Memory B cell (primary cell): ENCODE measurements around the gene LRRK1.

ENCODE experiments used
- ATAC-seq: fragments of 150-1000 bp; cut with Tn5 transposase; 2 replicates; pipeline ENCODE4 v1.10.0; 2021; ENCODE audit warnings: low read depth, mild to moderate bottlenecking, moderate library complexity
- DNase-seq, 2 donors: peaks; one replicate each; pipeline ENCODE4 v3.0.0; 2022; ENCODE audit warnings: low spot score in 2 of 2
- H3K27ac Mint-ChIP-seq: one replicate; pipeline ENCODE4 v1.8.0; 2022; ENCODE audit warnings: mild to moderate bottlenecking, moderate library complexity, mixed read lengths
- H3K27me3 Mint-ChIP-seq: one replicate; pipeline ENCODE4 v1.8.0; 2022; ENCODE audit warnings: mixed read lengths
- H3K36me3 Mint-ChIP-seq: one replicate; pipeline ENCODE4 v1.8.0; 2022; ENCODE audit warnings: mild to moderate bottlenecking, mixed read lengths
- H3K4me1 Mint-ChIP-seq: one replicate; pipeline ENCODE4 v1.8.0; 2022; ENCODE audit warnings: mixed read lengths
- H3K4me3 Mint-ChIP-seq: one replicate; pipeline ENCODE4 v1.8.0; 2022; ENCODE audit warnings: mild to moderate bottlenecking, moderate library complexity, mixed read lengths
- H3K9me3 Mint-ChIP-seq: one replicate; pipeline ENCODE4 v1.8.0; 2022; ENCODE audit warnings: mixed read lengths

Gene LRRK1

DNA sequence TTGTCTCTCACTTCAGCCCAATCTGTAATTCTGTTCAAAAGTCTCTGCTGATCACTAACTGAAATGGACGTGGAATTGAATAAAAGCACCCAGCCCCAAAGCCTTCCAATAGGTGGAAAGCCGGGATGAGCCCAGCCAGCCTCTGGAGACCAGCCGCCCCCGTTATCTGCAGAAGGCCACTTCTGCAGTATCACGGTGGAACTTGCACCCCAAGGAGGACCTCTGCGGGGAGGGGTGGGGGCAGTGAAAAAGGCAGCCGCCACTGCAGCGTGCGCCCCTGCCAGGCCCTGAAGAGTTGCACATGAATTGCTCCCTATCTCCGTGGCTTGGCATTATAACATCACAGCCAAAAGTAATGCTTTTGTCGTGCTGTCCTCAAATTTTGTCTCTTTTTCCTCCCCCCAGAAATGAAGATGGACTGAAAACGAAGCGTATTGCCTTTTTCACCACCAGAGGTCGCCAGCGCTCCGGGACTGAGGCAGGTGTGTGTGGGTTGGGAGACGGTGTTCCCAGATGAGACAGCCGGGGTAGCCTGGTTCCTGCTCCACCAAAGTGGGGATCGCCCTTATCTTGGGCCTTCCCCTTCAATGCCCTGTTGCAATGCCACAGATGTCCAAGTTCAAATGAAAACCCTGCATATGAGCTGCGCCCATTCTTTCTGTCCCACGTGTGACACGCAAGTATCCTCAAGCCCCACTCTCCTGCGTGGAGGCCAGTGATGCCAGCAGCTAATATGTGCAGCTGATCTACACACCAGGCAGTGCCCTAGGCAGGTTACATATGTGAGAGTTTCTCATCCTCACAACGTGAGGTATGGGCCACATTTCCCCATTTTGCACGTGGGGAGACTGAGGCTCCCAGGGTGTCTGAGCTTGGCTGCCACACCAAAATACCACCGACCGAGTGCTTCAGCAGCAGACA, 96.0 kb downstream of the LRRK1 start:
- Mint-ChIP-seq H3K4me3 (no peak overlapping the region), H3K4me1 (no peaks in the 10 kb centered on the region), H3K36me3 (peaks cover 9% of the 10 kb centered on the region), H3K27me3 (no peaks in the 10 kb centered on the region), H3K27ac (no peak overlapping the region), H3K9me3 (no peaks in the 10 kb centered on the region)
- ATAC-seq, result peak; percentile 65
- peak; percentile 62 to 67 for DNase-seq

DNA sequence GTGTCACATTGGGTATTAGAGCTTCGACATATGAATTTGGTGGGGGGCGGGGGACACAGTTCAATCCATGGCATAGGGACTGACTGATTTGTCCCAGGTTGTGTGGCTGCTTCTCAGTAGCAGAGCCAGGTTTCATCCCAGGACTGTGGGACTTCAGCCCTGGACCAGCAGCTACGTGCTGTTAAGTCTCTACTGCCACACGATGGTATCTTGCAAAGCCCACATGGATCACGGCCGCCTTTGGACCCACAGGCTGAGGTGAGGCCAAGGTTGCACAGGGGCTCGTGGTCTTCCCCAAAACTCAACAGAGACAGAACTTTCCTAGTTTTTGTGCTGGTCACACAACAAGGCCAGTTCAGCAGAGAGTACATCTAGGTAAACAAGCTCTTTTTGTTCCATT, 97.4 kb downstream of the LRRK1 start:
- no peaks in the 10 kb centered on the region for H3K27me3 Mint-ChIP-seq
- peaks cover 9% of the 10 kb centered on the region for H3K36me3 Mint-ChIP-seq
- H3K9me3 Mint-ChIP-seq, result no peaks in the 10 kb centered on the region
- no peaks in the 10 kb centered on the region for H3K4me1 Mint-ChIP-seq
- DNase-seq (no peak), ATAC-seq (no peak)
- no peak overlapping the region for H3K4me3 Mint-ChIP-seq
- H3K27ac Mint-ChIP-seq, result peak overlapping the region; percentile 20

DNA sequence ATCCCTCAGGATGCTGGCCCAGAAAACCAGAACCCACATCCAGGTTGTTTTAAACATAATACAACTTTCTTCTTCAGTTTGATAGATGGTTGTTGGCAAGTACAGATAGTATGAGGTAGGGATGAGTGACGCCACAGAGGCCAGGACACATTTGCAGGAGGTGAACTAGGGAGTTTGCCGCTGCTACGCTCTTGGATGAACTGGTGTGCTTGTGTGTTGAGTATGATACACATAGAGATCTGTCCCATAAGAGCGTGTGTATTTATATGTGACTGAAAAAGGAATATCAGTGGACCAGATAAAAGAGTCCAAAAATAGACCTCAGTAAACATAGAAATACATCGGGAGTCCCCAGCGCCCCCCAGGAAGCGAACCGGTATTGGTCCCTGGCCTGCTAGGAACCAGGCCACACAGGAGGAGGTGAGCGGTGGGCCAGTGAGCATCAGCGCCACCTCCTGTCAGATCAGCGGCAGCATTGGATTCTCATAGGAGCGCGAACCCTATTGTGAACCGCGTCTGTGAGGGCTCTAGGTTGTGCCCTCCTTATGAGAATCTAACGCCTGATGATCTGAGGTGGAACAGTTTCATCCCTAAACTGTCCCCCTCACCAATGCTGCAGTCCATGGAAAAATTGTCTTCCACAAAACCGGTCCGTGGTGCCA, 98.1 kb downstream of the LRRK1 start:
- H3K9me3 Mint-ChIP-seq, result no peaks in the 10 kb centered on the region
- no peak overlapping the region for H3K27ac Mint-ChIP-seq

GRCh38 chr15:101018016-101018415, 98.9 kb downstream of the LRRK1 start:
- Mint-ChIP-seq H3K27ac (no peak overlapping the region), H3K4me1 (no peaks in the 10 kb centered on the region), H3K9me3 (no peaks in the 10 kb centered on the region), H3K4me3 (no peak overlapping the region), H3K27me3 (no peaks in the 10 kb centered on the region), H3K36me3 (peaks cover 9% of the 10 kb centered on the region)
- ATAC-seq, result no peak
- DNase-seq, result no peak

More for the DNA sequence above, 98.1 kb downstream of the LRRK1 start:
- no peak for ATAC-seq
- Mint-ChIP-seq H3K27me3 (no peaks in the 10 kb centered on the region), H3K4me3 (no peak overlapping the region), H3K36me3 (peaks cover 9% of the 10 kb centered on the region), H3K4me1 (no peaks in the 10 kb centered on the region)
- DNase-seq, result no peak

- peaks cover 7% of the 10 kb centered on the region for H3K36me3 Mint-ChIP-seq
- ATAC-seq (no peak), DNase-seq (no peak)
- no peak overlapping the region for H3K27ac Mint-ChIP-seq
- H3K27me3 Mint-ChIP-seq, result no peaks in the 10 kb centered on the region
- no peaks in the 10 kb centered on the region for H3K4me1 Mint-ChIP-seq
- no peaks in the 10 kb centered on the region for H3K9me3 Mint-ChIP-seq
- H3K4me3 Mint-ChIP-seq, result no peak overlapping the region
Observed at GRCh38 chr15:101018450-101018849, 99.3 kb downstream of the LRRK1 start.

GRCh38 chr15:101019366-101019896, 100.3 kb downstream of the LRRK1 start:
- no peaks in the 10 kb centered on the region for H3K4me1 Mint-ChIP-seq

GRCh38 chr15:101020451-101020850, 101.3 kb downstream of the LRRK1 start:
- no peak for ATAC-seq
- Mint-ChIP-seq H3K27ac (no peak overlapping the region), H3K9me3 (no peaks in the 10 kb centered on the region), H3K36me3 (peaks cover 9% of the 10 kb centered on the region), H3K4me1 (no peaks in the 10 kb centered on the region), H3K4me3 (no peak overlapping the region), H3K27me3 (no peaks in the 10 kb centered on the region)
- no peak for DNase-seq

More at GRCh38 chr15:101019366-101019896, 100.3 kb downstream of the LRRK1 start:
- Mint-ChIP-seq H3K27me3 (no peaks in the 10 kb centered on the region), H3K36me3 (peaks cover 9% of the 10 kb centered on the region), H3K27ac (no peak overlapping the region), H3K9me3 (no peaks in the 10 kb centered on the region), H3K4me3 (no peak overlapping the region)
- DNase-seq (no peak), ATAC-seq (no peak)

DNA sequence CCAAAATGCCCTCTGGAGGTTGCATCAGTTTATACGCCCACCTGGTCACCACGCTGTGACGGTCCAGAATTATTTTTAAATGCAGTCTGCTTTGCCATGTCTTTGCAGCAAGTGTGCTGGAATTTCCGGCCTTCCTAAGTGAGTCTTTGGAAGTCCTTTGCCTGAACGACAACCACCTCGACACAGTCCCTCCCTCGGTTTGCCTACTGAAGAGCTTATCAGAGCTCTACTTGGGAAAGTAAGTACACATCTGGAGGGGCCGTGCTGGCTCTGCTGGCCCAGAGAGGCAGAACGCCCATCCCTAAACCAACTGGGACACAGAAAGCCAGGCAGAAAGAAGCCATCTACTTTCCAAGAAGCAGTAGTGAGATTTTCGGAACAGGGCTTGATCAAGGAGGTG, 101.8 kb downstream of the LRRK1 start:
- Mint-ChIP-seq H3K4me3 (no peak overlapping the region), H3K36me3 (peaks cover 10% of the 10 kb centered on the region), H3K27me3 (no peaks in the 10 kb centered on the region), H3K4me1 (no peaks in the 10 kb centered on the region), H3K9me3 (no peaks in the 10 kb centered on the region), H3K27ac (no peak overlapping the region)
- DNase-seq (no peak), ATAC-seq (no peak)

GRCh38 chr15:101022306-101022705, 103.1 kb downstream of the LRRK1 start:
- Mint-ChIP-seq H3K27me3 (no peaks in the 10 kb centered on the region), H3K27ac (no peak overlapping the region), H3K4me1 (no peaks in the 10 kb centered on the region), H3K9me3 (no peaks in the 10 kb centered on the region), H3K36me3 (peaks cover 12% of the 10 kb centered on the region), H3K4me3 (no peak overlapping the region)
- DNase-seq (no peak), ATAC-seq (no peak)

DNA sequence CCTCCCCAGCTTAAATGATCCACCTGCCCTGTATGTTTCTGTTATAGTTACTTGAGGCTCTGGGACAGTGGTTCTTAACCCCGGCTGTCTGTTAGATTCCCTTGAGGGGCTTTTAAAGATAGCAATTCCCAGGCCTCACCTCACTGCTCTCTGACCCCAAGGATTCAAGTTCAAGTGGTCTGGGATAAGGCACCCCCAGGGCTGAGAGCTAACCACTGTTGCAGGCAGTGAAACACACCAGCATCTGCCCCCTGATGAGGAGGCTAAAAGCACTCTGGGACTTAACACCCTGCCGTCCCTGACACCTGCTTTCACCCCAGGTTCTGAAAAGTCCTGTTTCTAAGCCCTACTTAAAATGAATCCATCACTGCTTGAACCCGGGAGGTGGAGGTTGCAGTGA, 103.7 kb downstream of the LRRK1 start:
- Mint-ChIP-seq H3K27me3 (no peaks in the 10 kb centered on the region), H3K27ac (no peak overlapping the region), H3K4me1 (no peaks in the 10 kb centered on the region), H3K9me3 (no peaks in the 10 kb centered on the region), H3K36me3 (peaks cover 13% of the 10 kb centered on the region), H3K4me3 (no peak overlapping the region)
- DNase-seq (no peak), ATAC-seq (no peak)

DNA sequence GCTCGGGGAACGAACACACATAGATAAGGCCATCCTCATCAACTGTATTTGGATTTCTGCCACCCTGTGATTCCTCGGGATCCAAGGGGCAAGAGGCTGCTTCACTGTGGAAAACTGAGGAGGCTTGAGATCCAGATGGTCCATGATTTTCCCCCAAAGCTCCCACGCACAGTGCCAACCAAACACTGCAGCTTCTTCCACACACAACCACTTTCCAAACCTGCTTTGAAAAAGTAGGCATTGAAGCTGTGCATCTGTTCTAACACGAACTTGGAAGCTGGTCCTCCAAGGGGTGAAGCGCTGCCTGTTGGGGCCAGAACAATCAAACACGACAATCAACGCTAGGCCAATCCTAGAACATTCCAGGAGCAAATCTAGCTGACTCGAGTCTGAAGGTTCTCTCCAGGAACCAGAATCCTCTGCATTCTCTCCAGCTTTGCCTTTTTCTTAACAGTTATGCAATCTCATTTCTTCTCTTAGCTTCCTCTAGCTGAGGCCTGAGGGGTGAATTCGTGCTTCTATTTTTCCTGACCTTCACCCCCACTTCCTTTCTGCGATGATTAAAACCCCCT, 104.4 kb downstream of the LRRK1 start:
- ATAC-seq, result no peak
- H3K27ac Mint-ChIP-seq, result peak overlapping the region; percentile 10

GRCh38 chr15:101024073-101024695, 105.0 kb downstream of the LRRK1 start:
- H3K27ac Mint-ChIP-seq, result peak overlapping the region; percentile 10
- peaks cover 21% of the 10 kb centered on the region for H3K36me3 Mint-ChIP-seq
- H3K27me3 Mint-ChIP-seq, result no peaks in the 10 kb centered on the region
- no peak overlapping the region for H3K4me3 Mint-ChIP-seq
- DNase-seq (no peak), ATAC-seq (no peak)
- no peaks in the 10 kb centered on the region for H3K4me1 Mint-ChIP-seq
- no peaks in the 10 kb centered on the region for H3K9me3 Mint-ChIP-seq

More for the DNA sequence above, 104.4 kb downstream of the LRRK1 start:
- peaks cover 16% of the 10 kb centered on the region for H3K36me3 Mint-ChIP-seq
- H3K4me3 Mint-ChIP-seq, result no peak overlapping the region
- H3K4me1 Mint-ChIP-seq, result no peaks in the 10 kb centered on the region
- H3K9me3 Mint-ChIP-seq, result no peaks in the 10 kb centered on the region
- DNase-seq, result no peak
- H3K27me3 Mint-ChIP-seq, result no peaks in the 10 kb centered on the region

DNA sequence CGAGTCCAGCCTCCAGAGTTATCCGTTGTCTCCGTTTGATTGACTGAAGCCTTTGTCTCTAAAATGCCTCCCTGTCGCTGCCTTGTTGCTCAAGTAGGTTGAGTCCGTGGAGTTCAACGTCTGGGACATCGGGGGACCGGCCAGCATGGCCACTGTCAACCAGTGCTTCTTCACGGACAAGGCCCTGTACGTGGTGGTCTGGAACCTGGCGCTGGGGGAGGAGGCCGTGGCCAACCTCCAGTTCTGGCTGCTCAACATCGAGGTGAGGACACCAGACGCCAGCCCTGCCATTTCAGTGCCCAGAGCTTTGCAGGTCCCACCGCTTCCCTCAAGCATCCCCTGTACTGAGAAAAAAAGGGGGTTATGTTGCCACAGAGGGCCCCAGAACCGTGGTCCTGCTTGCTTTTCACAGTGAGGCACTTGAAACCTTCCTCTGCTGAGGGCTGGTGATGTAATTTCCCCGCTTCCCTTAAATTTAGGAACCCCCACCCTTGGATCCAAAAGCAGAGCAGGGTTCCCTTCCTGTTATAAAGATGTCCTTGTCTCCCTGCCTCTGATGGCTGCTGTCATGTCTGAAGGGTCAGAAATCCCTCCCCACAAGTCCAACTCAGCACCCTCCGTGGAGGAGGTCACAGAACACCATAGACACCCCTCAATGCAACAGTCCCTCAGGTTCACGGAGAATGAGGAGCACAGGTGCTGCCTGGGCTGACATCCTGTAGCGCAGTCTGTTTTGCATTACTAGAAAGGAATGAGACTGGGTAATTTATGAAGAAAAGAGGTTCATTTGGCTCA, 105.7 kb downstream of the LRRK1 start:
- no peak for ATAC-seq
- Mint-ChIP-seq H3K27me3 (no peaks in the 10 kb centered on the region), H3K36me3 (peaks cover 26% of the 10 kb centered on the region), H3K4me1 (no peaks in the 10 kb centered on the region), H3K4me3 (no peak overlapping the region), H3K27ac (peak overlapping the region; percentile 10), H3K9me3 (no peaks in the 10 kb centered on the region)
- DNase-seq, result no peak
